Neural progenitor cell (in vitro differentiated cells): ENCODE measurements around the gene TUB. TPM values are rescaled to one million over a fixed set of nuclear protein-coding genes. Genes with fewer than 3 reads are reported as not detected.

Experiments
- DNase-seq: peaks from one replicate; pipeline ENCODE4 v3.0.0-alpha.2; 2016; ENCODE audit warnings: low spot score
- H2AFZ ChIP-seq: fragments of 200-600 bp; sonication (generic); replicated peaks from 2 replicates; pipeline ENCODE4 v1.6.1; 2016; ENCODE audit warnings: antibody characterized with exemption
- H3F3A ChIP-seq: fragments of 200-600 bp; sonication (generic); 2 replicates; pipeline ENCODE4 v1.6.1; 2016; ENCODE audit warnings: antibody characterized with exemption, low read depth
- H3K27ac ChIP-seq: fragments of 200-600 bp; sonication (generic); 2 replicates; pipeline ENCODE4 v1.5.1; 2016; ENCODE audit warnings: mild to moderate bottlenecking
- H3K27me3 ChIP-seq: fragments of 200-600 bp; sonication (generic); 2 replicates; pipeline ENCODE4 v1.6.1; 2016; ENCODE audit warnings: mild to moderate bottlenecking, moderate library complexity
- H3K36me3 ChIP-seq: fragments of 200-600 bp; sonication (generic); 2 replicates; pipeline ENCODE4 v1.5.1; 2016
- H3K4me1 ChIP-seq: fragments of 200-600 bp; sonication (generic); 2 replicates; pipeline ENCODE4 v1.6.1; 2016; ENCODE audit warnings: mixed run types
- H3K4me2 ChIP-seq: fragments of 200-600 bp; sonication (generic); 2 replicates; pipeline ENCODE4 v1.6.1; 2016
- H3K4me3 ChIP-seq: fragments of 200-600 bp; sonication (generic); 2 replicates; pipeline ENCODE4 v1.5.1; 2016
- H3K79me2 ChIP-seq: fragments of 200-600 bp; sonication (generic); 2 replicates; pipeline ENCODE4 v1.6.1; 2016; ENCODE audit warnings: low read depth
- H3K9ac ChIP-seq: fragments of 200-600 bp; sonication (generic); 2 replicates; pipeline ENCODE4 v1.6.1; 2016
- H3K9me3 ChIP-seq: fragments of 200-600 bp; sonication (generic); 2 replicates; pipeline ENCODE4 v1.5.1; 2016; ENCODE audit warnings: low read depth
- H4K20me1 ChIP-seq: fragments of 200-600 bp; sonication (generic); 2 replicates; pipeline ENCODE4 v1.6.1; 2016; ENCODE audit warnings: low read depth
- H3K27ac Mint-ChIP-seq: 3 replicates; pipeline ENCODE4 v1.8.0; 2021; ENCODE audit warnings: mixed read lengths
- H3K27me3 Mint-ChIP-seq: 2 replicates; pipeline ENCODE4 v1.8.0; 2022; ENCODE audit warnings: low read depth, mild to moderate bottlenecking, inconsistent platforms, moderate library complexity, mixed read lengths; ENCODE audit not compliant: insufficient read depth
- H3K36me3 Mint-ChIP-seq: 3 replicates; pipeline ENCODE4 v1.8.0; 2021; ENCODE audit warnings: mixed read lengths
- H3K4me1 Mint-ChIP-seq: 3 replicates; pipeline ENCODE4 v1.8.0; 2021; ENCODE audit warnings: mixed read lengths
- H3K4me3 Mint-ChIP-seq: 3 replicates; pipeline ENCODE4 v1.8.0; 2021; ENCODE audit warnings: mild to moderate bottlenecking, moderate library complexity, mixed read lengths
- H3K9me3 Mint-ChIP-seq: 3 replicates; pipeline ENCODE4 v1.8.0; 2020; ENCODE audit warnings: mixed read lengths
- EZH2 ChIP-seq: fragments of 200-600 bp; sonication (generic); IDR thresholded peaks from 2 replicates; pipeline ENCODE4 v1.6.1; 2017; ENCODE audit warnings: antibody characterized with exemption, mild to moderate bottlenecking, moderate library complexity
- EZH2phosphoT487 ChIP-seq: fragments of 200-600 bp; sonication (generic); IDR thresholded peaks from 2 replicates; pipeline ENCODE4 v1.6.1; 2017; ENCODE audit warnings: antibody characterized with exemption
- total RNA-seq: library from RNA; depleted of rRNA; stranded (reverse); fragments of >200 nt; gene quantifications from 2 replicates; pipeline ENCODE4 v1.2.3, GENCODE V29; 2015; ENCODE audit warnings: low replicate concordance
- TF ChIP-seq, protein P1 (sequence below): fragments of 200-600 bp; sonication (generic); IDR thresholded peaks from 2 replicates; pipeline ENCODE4 v1.5.1; 2017; ENCODE audit warnings: antibody characterized with exemption, mild to moderate bottlenecking

The TUB gene
- total RNA-seq, 1 donor from 2014 or later = 28.7 TPM

DNA sequence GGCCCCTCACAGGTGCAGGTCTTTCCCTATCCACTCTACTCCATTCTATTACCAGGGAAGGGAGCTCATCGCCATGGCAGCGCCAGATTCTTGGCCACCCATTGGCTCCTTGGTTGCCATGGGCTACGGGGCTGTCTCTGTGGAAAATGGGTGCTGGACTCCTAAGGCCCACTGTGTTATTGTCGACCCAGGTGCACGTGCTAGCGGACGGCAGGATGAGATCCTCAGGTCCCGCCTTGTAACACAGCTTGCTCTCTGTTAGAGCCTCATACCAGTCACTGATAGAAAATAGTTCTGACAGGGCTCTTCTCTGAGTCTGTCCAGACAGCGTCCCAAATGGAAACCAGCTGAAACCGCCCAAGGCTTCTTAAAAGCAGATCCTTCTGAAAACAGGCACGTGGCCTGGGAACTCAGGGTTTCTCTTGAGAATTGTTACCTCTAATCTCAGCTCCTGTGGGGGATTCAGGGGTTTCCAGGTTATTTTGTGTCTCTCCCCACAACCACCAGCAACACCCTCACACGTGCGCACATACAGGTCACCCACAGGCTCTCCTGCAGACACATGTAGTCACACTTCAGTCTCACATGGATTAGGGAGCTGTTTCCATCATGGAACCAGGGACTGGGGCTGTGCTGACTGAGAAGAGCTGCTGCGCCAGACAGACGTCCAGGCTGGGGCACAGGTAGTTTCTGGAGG, 1.5 kb downstream of the TUB start:
- Mint-ChIP-seq H3K27ac (peak overlapping the region; percentile 33), H3K4me1 (peaks cover 60% of the 10 kb centered on the region), H3K27me3 (peaks cover 18% of the 10 kb centered on the region), H3K4me3 (peak overlapping the region; percentile 89), H3K36me3 (peaks cover 1% of the 10 kb centered on the region), H3K9me3 (no peaks in the 10 kb centered on the region)
- peaks cover 45% of the 10 kb centered on the region for H3K79me2 ChIP-seq
- H3K9me3 ChIP-seq = no peaks in the 10 kb centered on the region
- no peak overlapping the region for H3K27ac ChIP-seq
- DNase-seq = peak; percentile 83
- H3K36me3 ChIP-seq = no peaks in the 10 kb centered on the region
- no peak overlapping the region for H3K9ac ChIP-seq
- no peak overlapping the region for H2AFZ ChIP-seq
- H3K4me2 ChIP-seq = peak overlapping the region; percentile 94
- peaks cover 48% of the 10 kb centered on the region for H4K20me1 ChIP-seq
- peak overlapping the region; percentile 66 for H3K4me3 ChIP-seq
- no peak for TF ChIP-seq EZH2phosphoT487
- TF ChIP-seq, protein P1, sequence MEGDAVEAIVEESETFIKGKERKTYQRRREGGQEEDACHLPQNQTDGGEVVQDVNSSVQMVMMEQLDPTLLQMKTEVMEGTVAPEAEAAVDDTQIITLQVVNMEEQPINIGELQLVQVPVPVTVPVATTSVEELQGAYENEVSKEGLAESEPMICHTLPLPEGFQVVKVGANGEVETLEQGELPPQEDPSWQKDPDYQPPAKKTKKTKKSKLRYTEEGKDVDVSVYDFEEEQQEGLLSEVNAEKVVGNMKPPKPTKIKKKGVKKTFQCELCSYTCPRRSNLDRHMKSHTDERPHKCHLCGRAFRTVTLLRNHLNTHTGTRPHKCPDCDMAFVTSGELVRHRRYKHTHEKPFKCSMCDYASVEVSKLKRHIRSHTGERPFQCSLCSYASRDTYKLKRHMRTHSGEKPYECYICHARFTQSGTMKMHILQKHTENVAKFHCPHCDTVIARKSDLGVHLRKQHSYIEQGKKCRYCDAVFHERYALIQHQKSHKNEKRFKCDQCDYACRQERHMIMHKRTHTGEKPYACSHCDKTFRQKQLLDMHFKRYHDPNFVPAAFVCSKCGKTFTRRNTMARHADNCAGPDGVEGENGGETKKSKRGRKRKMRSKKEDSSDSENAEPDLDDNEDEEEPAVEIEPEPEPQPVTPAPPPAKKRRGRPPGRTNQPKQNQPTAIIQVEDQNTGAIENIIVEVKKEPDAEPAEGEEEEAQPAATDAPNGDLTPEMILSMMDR = no peak
- no peak for TF ChIP-seq EZH2
- H3K4me1 ChIP-seq = peaks cover 46% of the 10 kb centered on the region
- peaks cover 18% of the 10 kb centered on the region for H3F3A ChIP-seq
- peaks cover 21% of the 10 kb centered on the region for H3K27me3 ChIP-seq

DNA sequence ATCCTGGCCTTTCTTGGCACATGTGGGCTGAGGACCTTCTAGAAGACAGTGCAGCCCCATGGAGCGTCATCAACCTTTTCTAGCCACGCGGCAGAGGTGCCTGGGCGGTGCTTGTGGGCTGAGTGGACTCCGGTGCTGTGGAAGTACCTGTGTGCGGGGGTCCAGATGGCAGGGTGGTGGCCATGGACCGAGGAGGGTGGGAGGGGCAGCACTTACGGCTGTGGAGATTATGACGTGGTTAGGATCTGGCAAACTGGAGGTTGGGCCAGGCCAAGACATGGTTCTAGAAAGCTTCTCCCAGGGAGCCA, 2.0 kb downstream of the TUB start:
- peaks cover 18% of the 10 kb centered on the region for H3F3A ChIP-seq
- H3K4me2 ChIP-seq = peak overlapping the region; percentile 94
- H3K36me3 ChIP-seq = no peaks in the 10 kb centered on the region
- H3K4me1 ChIP-seq = peaks cover 46% of the 10 kb centered on the region
- H3K9me3 ChIP-seq = no peaks in the 10 kb centered on the region
- Mint-ChIP-seq H3K4me1 (peaks cover 60% of the 10 kb centered on the region), H3K9me3 (no peaks in the 10 kb centered on the region), H3K4me3 (peak overlapping the region; percentile 89), H3K27me3 (peaks cover 16% of the 10 kb centered on the region), H3K36me3 (peaks cover 1% of the 10 kb centered on the region), H3K27ac (no peak overlapping the region)
- TF ChIP-seq EZH2 (no peak), EZH2phosphoT487 (no peak)
- TF ChIP-seq, protein P1 = no peak
- peak overlapping the region; percentile 66 for H3K4me3 ChIP-seq
- peaks cover 21% of the 10 kb centered on the region for H3K27me3 ChIP-seq
- H4K20me1 ChIP-seq = peaks cover 53% of the 10 kb centered on the region
- DNase-seq = no peak
- no peak overlapping the region for H3K9ac ChIP-seq
- H2AFZ ChIP-seq = no peak overlapping the region
- no peak overlapping the region for H3K27ac ChIP-seq
- peaks cover 50% of the 10 kb centered on the region for H3K79me2 ChIP-seq

DNA sequence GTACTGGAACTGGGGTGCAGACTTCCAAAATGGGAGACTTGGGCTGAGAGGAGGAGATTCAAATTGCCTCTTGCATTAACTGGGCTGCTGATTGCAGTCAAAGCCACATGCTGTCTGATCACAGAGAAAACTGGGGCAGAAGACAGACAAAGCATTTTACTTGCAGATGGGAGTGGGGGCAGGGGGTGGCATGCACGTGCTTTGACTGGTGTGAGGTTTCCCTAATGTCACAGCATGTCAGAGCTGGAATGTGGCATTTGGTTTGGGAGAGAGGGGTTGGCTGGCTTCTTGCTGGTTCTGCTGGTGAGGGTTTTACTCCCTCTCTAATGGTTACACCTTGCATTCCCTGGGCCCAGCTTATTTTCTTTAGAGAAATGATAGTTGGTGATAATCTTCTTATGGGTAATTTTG, 2.9 kb downstream of the TUB start:
- Histone ChIP-seq H3K4me3 (no peak overlapping the region), H3K79me2 (peaks cover 51% of the 10 kb centered on the region), H3K9me3 (no peaks in the 10 kb centered on the region), H3K9ac (no peak overlapping the region), H3K27me3 (peaks cover 21% of the 10 kb centered on the region), H3K36me3 (no peaks in the 10 kb centered on the region), H3K4me1 (peaks cover 46% of the 10 kb centered on the region), H4K20me1 (peaks cover 53% of the 10 kb centered on the region), H2AFZ (no peak overlapping the region), H3K4me2 (peak overlapping the region; percentile 94), H3F3A (peaks cover 18% of the 10 kb centered on the region), H3K27ac (no peak overlapping the region)
- TF ChIP-seq EZH2 (no peak), EZH2phosphoT487 (no peak)
- TF ChIP-seq, protein P1 = no peak
- peak overlapping the region; percentile 89 for H3K4me3 Mint-ChIP-seq
- H3K27ac Mint-ChIP-seq = peak overlapping the region; percentile 26
- peaks cover 12% of the 10 kb centered on the region for H3K27me3 Mint-ChIP-seq
- H3K4me1 Mint-ChIP-seq = peaks cover 55% of the 10 kb centered on the region
- no peaks in the 10 kb centered on the region for H3K9me3 Mint-ChIP-seq
- H3K36me3 Mint-ChIP-seq = no peaks in the 10 kb centered on the region
- DNase-seq = peak; percentile 40
